KOPT-K1 (cell line): Measurements from ENCODE around the gene ASAP3.
"Not testable (repeated sequence)": the region's sequence is repeated elsewhere in the genome, so short reads cannot be mapped to it uniquely, and the experiment has no call there.

Source experiments
- H3K27ac ChIP-seq: fragments of 200-600 bp; sonication (generic); 2 replicates; pipeline ENCODE4 v1.5.1; 2016; ENCODE audit warnings: antibody characterized with exemption, mild to moderate bottlenecking, low read depth, low read length; ENCODE audit not compliant: poor library complexity, severe bottlenecking
- H3K36me3 ChIP-seq: fragments of 200-600 bp; sonication (generic); 2 replicates; pipeline ENCODE4 v1.5.1; 2017; ENCODE audit warnings: antibody characterized with exemption, mild to moderate bottlenecking, low read length, moderate library complexity; ENCODE audit not compliant: insufficient read depth
- H3K9me3 ChIP-seq: fragments of 200-600 bp; sonication (generic); 2 replicates; pipeline ENCODE4 v1.5.1; 2017; ENCODE audit warnings: antibody characterized with exemption, low read length, mild to moderate bottlenecking; ENCODE audit not compliant: insufficient read depth, poor library complexity, severe bottlenecking

ASAP3 gene

DNA sequence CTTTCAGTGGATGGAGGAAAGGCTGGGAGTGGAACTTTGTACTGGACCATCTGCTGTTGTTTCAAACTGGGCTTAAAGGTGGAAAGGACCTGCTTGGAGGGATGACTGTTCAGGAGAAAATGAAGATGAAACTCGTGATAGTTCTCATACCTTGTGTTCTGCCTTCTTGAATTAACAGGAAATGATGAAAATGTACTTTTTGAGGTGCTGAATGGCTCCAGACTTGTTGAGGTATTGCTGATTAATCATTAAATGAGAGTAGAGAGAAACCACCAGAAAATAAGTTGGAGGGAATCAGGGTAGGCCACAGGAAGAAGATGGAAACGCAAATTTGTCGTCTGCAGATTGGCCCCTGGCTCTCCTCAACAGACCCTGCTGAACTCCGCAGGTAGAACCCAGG is 88.1 kb downstream of the ASAP3 start:
- no peaks in the 10 kb centered on the region for H3K9me3 ChIP-seq
- no peaks in the 10 kb centered on the region for H3K36me3 ChIP-seq
- no peak overlapping the region for H3K27ac ChIP-seq

DNA sequence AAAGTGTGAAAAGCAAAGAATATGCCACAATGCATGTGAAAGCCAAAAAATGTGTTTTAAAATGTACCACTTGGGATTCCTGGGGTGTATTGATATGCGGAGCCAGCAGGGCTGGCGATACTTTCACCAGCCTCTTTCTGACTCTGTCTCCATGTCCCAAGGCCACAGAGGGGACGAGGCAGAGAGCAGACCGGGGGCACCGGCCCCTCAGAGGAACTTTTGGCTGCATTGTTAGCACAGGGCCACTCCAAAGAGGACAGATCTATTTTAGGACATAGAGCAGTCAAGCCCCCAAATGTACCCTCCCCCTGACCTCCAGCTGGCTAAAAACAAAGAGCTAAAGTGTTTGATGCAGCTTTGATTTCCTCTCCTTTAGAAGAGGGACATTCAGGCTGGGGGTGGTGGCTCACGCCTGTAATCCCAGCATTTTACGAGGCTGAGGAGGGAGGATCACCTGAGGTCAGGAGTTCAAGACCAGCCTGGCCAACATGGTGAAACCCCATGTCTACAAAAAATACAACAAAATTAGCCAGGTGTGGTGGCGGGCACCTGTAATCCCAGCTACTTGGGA is 88.7 kb downstream of the ASAP3 start:
- Histone ChIP-seq H3K36me3 (no peaks in the 10 kb centered on the region), H3K27ac (no peak overlapping the region), H3K9me3 (no peaks in the 10 kb centered on the region)

DNA sequence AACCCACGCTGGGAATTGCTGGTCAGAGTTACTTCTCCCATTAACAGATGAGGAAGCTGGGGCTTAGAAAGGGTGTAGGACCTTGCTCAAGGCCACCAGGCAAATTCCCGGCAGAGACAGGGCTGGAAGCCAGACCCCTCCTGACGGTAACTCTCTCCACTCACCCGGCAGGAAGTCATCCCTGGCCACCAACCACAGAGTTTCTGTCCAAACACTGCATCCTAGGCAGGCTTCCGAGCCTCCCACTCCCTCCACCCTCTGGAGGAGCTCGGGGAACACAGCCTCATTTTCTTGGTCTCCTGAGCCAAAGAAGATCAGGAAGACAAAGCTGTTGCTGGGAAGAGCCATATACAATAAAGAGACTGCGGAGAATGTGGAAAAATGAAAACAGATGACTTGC is 89.3 kb downstream of the ASAP3 start:
- no peaks in the 10 kb centered on the region for H3K36me3 ChIP-seq
- H3K27ac ChIP-seq, result no peak overlapping the region

DNA sequence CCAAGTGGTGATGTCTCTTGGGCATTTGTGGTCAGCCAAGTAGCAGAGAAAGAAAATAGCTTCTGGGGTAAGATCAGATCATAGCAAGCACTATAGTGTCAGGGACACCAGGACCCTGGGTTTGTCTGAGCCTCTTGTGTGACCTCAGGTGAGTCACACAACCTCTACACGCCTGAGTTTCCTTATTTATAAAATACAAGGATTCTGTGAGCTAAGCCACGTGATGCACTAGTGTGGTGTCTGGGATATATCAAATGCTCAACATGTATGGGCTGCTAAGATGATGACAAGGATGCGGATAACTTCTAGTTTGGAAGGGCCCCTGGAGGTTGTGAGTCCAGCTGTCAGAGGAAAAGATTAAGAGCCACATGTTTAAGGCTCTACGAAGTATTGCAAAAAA is 89.8 kb downstream of the ASAP3 start:
- Histone ChIP-seq H3K36me3 (no peaks in the 10 kb centered on the region), H3K9me3 (no peaks in the 10 kb centered on the region), H3K27ac (no peak overlapping the region)

More for the DNA sequence above, 89.3 kb downstream of the ASAP3 start:
- H3K9me3 ChIP-seq, result no peaks in the 10 kb centered on the region

- Histone ChIP-seq H3K27ac (no peak overlapping the region), H3K36me3 (no peaks in the 10 kb centered on the region), H3K9me3 (no peaks in the 10 kb centered on the region)
Measured at GRCh38 chr1:23393706-23394105, 90.3 kb downstream of the ASAP3 start.

GRCh38 chr1:23392125-23392855 is 91.7 kb downstream of the ASAP3 start:
- Histone ChIP-seq H3K27ac (no peak overlapping the region), H3K9me3 (no peaks in the 10 kb centered on the region), H3K36me3 (no peaks in the 10 kb centered on the region)

DNA sequence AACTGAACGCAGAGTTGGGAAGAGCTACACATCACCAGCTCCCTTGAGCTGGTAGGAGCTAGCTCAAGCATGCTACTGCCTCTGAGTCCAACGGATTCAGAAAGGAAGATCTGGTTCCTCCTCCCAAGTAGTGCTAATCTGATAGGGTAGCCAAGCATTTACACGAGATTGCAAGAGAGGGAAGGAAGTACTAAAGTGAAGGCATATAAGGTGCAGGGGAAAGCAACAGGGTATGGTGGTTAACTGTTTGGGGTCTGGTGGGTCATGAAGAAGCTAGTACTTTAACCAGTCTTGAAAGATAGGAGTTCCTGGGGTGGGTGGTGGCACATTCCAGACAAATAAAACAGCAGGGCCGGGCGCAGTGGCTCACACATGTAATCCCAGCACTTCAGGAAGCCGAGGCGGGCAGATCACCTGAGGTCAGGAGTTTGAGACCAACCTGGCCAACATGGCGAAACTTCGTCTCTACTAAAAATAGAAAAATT is 94.1 kb downstream of the ASAP3 start:
- Histone ChIP-seq H3K9me3 (no peaks in the 10 kb centered on the region), H3K36me3 (no peaks in the 10 kb centered on the region), H3K27ac (no peak overlapping the region)

GRCh38 chr1:23387494-23387893 is 96.5 kb downstream of the ASAP3 start:
- no peaks in the 10 kb centered on the region for H3K9me3 ChIP-seq
- no peaks in the 10 kb centered on the region for H3K36me3 ChIP-seq
- no peak overlapping the region for H3K27ac ChIP-seq

DNA sequence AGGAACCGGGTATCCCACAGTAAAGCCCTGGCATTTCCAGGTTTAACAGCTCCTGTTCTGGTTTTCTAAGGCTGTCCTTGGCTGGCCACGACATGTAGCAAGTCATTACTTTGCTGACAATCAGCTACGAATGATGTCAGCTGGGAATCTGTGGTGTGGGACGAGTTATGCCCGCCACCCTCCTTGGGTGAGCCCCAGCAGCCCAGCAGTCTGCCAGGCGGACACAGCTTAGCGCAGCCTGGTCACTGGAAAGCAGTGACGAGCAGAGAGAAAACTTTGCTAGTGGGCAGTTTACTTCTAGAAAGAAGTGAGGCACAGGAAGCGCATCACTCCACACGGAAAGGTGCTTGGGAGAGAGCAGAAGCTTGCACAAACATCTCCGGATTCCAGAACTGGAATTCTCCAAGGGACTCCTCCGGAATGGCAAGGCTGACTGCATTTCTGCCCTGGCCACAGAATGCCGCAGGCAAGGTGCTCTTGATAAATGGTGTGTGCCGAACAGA is 98.8 kb downstream of the ASAP3 start:
- Histone ChIP-seq H3K27ac (no peak overlapping the region), H3K9me3 (no peaks in the 10 kb centered on the region), H3K36me3 (no peaks in the 10 kb centered on the region)

DNA sequence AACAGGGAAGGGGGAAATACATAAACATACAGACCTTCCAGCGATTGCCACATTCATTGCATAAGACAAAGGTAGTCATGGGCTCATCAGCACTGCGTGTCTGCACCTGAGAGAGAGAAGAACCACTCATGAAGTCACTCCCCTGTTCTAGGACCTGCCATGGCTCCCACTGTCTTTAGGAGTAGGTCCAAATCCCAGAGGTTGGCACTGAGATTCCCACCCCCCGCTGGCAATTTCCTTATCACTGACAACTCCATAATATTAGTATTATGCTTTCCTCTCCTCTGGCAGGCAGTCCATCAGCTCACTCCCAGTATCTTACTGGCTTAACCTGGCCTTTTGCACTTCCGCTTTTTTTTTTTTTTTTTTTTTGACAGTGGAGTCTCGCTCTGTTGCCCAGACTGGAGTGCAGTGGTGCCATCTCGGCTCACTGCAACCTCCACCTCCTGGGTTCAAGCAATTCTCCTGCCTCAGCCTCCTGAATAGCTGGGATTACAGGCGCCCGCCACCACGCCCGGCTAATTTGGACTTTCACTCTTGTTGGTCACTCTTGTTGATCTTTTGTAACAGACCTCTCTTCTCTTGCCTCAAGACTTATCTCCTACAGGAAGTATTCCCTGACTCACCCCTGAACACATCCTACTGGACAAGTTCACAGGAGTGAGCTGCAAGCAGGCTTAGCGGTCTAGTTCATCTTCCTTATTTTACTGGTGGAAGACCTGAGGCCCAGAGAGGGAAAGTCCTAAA is 99.5 kb downstream of the ASAP3 start:
- Histone ChIP-seq H3K27ac (no peak overlapping the region), H3K36me3 (no peaks in the 10 kb centered on the region), H3K9me3 (no peaks in the 10 kb centered on the region)

GRCh38 chr1:23383577-23384311 is 100.2 kb downstream of the ASAP3 start:
- no peaks in the 10 kb centered on the region for H3K36me3 ChIP-seq
- H3K27ac ChIP-seq, result no peak overlapping the region
- H3K9me3 ChIP-seq, result no peaks in the 10 kb centered on the region

DNA sequence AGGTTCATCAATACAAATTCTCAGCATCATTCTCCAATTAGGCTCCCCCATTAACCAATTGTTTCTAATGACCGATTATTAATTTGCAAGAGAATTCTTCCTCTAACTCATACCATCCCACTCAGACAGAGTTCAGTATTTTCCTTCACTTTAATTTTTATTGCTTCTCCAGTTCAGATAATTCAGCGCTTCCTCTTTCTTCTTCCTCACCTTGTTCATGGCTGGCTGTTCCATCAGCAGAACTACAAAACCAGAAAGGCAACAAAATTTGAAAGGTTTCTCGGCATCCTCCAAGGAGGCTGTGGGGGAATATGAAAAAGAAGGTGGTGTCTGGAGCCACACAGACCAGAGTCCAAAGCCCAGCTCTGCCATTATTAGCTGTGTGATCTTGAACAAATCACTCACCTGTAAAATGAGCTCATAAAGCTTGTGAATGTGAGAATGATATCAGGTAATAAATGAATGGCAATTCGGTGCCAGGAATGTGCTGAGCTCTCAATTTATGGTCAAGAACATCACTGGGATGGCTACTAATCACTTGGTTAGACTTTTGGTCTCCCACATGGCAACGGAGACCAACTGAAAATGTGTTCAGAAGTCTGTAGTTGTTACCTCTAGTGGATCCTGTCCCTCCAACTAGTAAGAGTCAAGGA is 102.6 kb downstream of the ASAP3 start:
- Histone ChIP-seq H3K36me3 (no peaks in the 10 kb centered on the region), H3K27ac (no peak overlapping the region)

DNA sequence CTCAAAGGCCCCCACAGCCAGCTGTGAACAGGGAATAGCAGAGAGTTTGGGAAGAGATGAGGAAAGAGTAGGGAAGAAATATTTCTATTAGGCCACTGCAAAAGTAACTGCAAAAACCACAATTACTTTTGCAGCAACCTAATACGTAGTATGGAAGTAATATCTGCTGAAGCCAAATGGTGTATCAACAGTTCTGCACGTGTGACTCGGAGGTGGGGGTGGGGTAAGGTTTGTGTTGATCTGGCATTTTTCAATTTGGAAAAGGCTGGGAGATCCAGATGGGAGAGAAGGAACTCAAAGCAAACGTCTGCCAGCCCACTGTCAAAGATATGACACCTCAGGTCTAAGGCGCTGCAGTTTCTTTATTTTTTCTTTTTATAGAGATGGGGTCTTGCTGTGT is 103.3 kb downstream of the ASAP3 start:
- Histone ChIP-seq H3K27ac (no peak overlapping the region), H3K9me3 (no peaks in the 10 kb centered on the region), H3K36me3 (no peaks in the 10 kb centered on the region)

More for the DNA sequence above, 102.6 kb downstream of the ASAP3 start:
- H3K9me3 ChIP-seq, result no peaks in the 10 kb centered on the region

GRCh38 chr1:23380236-23380635 is 103.7 kb downstream of the ASAP3 start:
- not testable (repeated sequence) for H3K27ac ChIP-seq, H3K9me3 ChIP-seq, H3K36me3 ChIP-seq
